ENCODE results near the gene MSH5.

DNA sequence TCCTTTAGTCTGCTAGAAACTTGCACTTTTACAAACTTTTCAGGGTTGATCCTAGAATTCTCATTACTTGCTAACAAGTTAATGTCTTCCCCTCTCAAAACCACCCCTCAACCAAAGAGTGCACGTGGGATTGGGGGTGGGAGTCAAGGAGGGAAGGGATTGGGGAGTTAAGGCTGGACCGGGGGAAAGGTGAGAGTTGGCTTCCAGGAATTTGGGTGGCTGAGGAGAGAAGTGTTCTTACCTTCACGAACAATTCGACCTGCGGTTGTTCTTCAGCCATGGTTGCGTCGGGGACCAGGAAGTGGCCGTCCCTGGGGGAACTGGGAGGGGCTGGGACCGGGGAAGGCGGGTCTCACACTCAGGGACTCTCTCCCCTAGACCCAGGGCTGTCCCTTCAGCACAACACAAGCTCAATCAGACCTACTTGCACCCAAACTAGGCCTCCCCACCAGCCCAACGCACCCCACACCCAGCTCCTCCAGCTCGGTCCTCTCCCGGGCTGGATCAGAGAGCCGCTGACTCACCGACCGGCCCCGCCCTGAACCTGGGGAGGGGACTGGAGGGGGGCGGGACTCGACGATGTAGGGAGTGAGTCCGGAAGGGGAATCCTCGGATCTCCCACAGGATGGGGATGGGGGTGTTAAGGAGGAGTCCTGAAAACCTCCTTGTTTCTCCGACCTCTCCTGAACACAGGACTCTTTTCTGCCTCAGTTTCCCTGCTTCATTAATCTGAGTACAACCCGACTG lies 3.6 kb upstream of the MSH5 start, which contains the start of gene CLIC1:
- TF ChIP-seq, protein P1, sequence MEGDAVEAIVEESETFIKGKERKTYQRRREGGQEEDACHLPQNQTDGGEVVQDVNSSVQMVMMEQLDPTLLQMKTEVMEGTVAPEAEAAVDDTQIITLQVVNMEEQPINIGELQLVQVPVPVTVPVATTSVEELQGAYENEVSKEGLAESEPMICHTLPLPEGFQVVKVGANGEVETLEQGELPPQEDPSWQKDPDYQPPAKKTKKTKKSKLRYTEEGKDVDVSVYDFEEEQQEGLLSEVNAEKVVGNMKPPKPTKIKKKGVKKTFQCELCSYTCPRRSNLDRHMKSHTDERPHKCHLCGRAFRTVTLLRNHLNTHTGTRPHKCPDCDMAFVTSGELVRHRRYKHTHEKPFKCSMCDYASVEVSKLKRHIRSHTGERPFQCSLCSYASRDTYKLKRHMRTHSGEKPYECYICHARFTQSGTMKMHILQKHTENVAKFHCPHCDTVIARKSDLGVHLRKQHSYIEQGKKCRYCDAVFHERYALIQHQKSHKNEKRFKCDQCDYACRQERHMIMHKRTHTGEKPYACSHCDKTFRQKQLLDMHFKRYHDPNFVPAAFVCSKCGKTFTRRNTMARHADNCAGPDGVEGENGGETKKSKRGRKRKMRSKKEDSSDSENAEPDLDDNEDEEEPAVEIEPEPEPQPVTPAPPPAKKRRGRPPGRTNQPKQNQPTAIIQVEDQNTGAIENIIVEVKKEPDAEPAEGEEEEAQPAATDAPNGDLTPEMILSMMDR (IDR thresholded peaks at IDR 0.05) = no peak
- TF ChIP-seq ZFX (IDR thresholded peaks at IDR 0.05; ENCODE audit: borderline replicate concordance) = no peak
